Peyer's patch (tissue), 4 donors: ENCODE measurements around the gene MIF4GD.

Experiments
- POLR2A ChIP-seq, 2 donors: fragments of 450-650 bp; IDR thresholded peaks; one replicate each; pipeline ENCODE4 v1.5.1; 2017; ENCODE audit warnings: antibody characterized with exemption in 2 of 2, mild to moderate bottlenecking in 2 of 2, moderate library complexity in 2 of 2
- TF ChIP-seq, protein P1 (sequence below), 6 experiments: fragments of 450-650 bp in 4 of 6; fragments of 200-600 bp in 2 of 6; sonication (generic) in 1 of 6; IDR thresholded peaks; one replicate each; pipeline ENCODE4 v1.5.1; 2017 to 2019; ENCODE audit warnings: antibody characterized with exemption in 6 of 6, mild to moderate bottlenecking in 3 of 6, moderate library complexity in 1 of 6

GRCh38 chr17:75249564-75249963 lies 21.5 kb downstream of the MIF4GD start:
- TF ChIP-seq, protein P1, sequence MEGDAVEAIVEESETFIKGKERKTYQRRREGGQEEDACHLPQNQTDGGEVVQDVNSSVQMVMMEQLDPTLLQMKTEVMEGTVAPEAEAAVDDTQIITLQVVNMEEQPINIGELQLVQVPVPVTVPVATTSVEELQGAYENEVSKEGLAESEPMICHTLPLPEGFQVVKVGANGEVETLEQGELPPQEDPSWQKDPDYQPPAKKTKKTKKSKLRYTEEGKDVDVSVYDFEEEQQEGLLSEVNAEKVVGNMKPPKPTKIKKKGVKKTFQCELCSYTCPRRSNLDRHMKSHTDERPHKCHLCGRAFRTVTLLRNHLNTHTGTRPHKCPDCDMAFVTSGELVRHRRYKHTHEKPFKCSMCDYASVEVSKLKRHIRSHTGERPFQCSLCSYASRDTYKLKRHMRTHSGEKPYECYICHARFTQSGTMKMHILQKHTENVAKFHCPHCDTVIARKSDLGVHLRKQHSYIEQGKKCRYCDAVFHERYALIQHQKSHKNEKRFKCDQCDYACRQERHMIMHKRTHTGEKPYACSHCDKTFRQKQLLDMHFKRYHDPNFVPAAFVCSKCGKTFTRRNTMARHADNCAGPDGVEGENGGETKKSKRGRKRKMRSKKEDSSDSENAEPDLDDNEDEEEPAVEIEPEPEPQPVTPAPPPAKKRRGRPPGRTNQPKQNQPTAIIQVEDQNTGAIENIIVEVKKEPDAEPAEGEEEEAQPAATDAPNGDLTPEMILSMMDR (IDR thresholded peaks at IDR 0.05), result no peak
- no peak for TF ChIP-seq POLR2A (IDR thresholded peaks at IDR 0.05)
